NCI-H748 (cell line): Measurements from ENCODE around the gene PLEKHA8.

Source experiments
- DNase-seq: peaks from one replicate; lab custom pipeline; 2025; ENCODE audit not compliant: unreplicated experiment; lab: John Stamatoyannopoulos, UW

PLEKHA8 gene

GRCh38 chr7:30143748-30144251, 115.6 kb downstream of the PLEKHA8 start:
- peak; percentile 98 for DNase-seq

- no peak for DNase-seq
These were observed 116.6 kb downstream of the PLEKHA8 start for GRCh38 chr7:30144657-30145306.

- no peak for DNase-seq
These were observed 117.3 kb downstream of the PLEKHA8 start for GRCh38 chr7:30145426-30145970.

GRCh38 chr7:30146127-30146612, 118.0 kb downstream of the PLEKHA8 start:
- peak; percentile 82 for DNase-seq

- DNase-seq: no peak
These were observed 119.0 kb downstream of the PLEKHA8 start for GRCh38 chr7:30147223-30147622.

- DNase-seq: no peak
These were observed 119.6 kb downstream of the PLEKHA8 start for GRCh38 chr7:30147785-30148184.

- DNase-seq: no peak
These were observed 120.2 kb downstream of the PLEKHA8 start for GRCh38 chr7:30148426-30148825.

- no peak for DNase-seq
These were observed 120.8 kb downstream of the PLEKHA8 start for GRCh38 chr7:30148951-30149459.

- no peak for DNase-seq
These were observed 121.5 kb downstream of the PLEKHA8 start for GRCh38 chr7:30149640-30150272.

GRCh38 chr7:30150711-30151110, 122.5 kb downstream of the PLEKHA8 start:
- DNase-seq: no peak

GRCh38 chr7:30154111-30154587, 125.9 kb downstream of the PLEKHA8 start:
- DNase-seq: no peak

GRCh38 chr7:30155481-30155880, 127.3 kb downstream of the PLEKHA8 start:
- no peak for DNase-seq

- no peak for DNase-seq
These were observed 129.0 kb downstream of the PLEKHA8 start for GRCh38 chr7:30157204-30157603.

GRCh38 chr7:30159163-30159562, 131.0 kb downstream of the PLEKHA8 start:
- DNase-seq: no peak

- DNase-seq: peak; percentile 31
These were observed 131.5 kb downstream of the PLEKHA8 start for GRCh38 chr7:30159698-30160143.

GRCh38 chr7:30160329-30160728, 132.1 kb downstream of the PLEKHA8 start:
- DNase-seq: no peak

- DNase-seq: no peak
These were observed 133.9 kb downstream of the PLEKHA8 start for GRCh38 chr7:30162133-30162532.

- DNase-seq: peak; percentile 97
These were observed 134.5 kb downstream of the PLEKHA8 start for GRCh38 chr7:30162622-30163124.

GRCh38 chr7:30163231-30163894, 135.2 kb downstream of the PLEKHA8 start:
- DNase-seq: peak; percentile 86

GRCh38 chr7:30164567-30164966, 136.4 kb downstream of the PLEKHA8 start:
- peak; percentile 73 for DNase-seq

- no peak for DNase-seq
These were observed 137.4 kb downstream of the PLEKHA8 start for GRCh38 chr7:30165590-30165989.
